GM21717 (cell line): ENCODE data around the gene SAMD4A.
"Not testable (repeated sequence)": the region's sequence is repeated elsewhere in the genome, so short reads cannot be mapped to it uniquely, and the experiment has no call there.

Experiments
- ATAC-seq: cut with Tn5 transposase; IDR thresholded peaks from one replicate; pipeline ENCODE4 v1.9.1; 2021; ENCODE audit warnings: mild to moderate bottlenecking, moderate library complexity; ENCODE audit not compliant: unreplicated experiment

Gene SAMD4A

GRCh38 chr14:54591866-54592265 is 24.9 kb downstream of the SAMD4A start:
- no peak for ATAC-seq

DNA sequence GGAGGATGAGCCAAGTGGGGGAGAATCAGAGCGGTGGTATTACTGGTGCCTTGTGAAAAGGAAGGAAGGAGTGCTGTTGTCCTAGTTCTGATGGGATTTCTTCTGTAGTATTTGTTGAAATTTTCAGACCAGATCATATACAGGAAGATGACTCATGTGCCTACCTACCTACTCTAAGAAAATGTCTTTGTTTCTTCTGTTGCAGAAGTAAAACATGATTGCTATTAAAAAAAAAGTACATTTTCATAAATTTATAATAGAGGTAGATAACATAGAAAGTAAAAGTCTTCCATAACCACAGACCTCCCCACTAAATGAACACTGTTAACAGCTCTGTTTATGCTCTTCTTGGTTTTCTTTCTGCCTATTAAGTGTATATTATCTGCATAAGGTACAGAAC is 26.9 kb downstream of the SAMD4A start:
- no peak for ATAC-seq

- no peak for ATAC-seq
Observed at GRCh38 chr14:54594537-54594936, 27.6 kb downstream of the SAMD4A start.

DNA sequence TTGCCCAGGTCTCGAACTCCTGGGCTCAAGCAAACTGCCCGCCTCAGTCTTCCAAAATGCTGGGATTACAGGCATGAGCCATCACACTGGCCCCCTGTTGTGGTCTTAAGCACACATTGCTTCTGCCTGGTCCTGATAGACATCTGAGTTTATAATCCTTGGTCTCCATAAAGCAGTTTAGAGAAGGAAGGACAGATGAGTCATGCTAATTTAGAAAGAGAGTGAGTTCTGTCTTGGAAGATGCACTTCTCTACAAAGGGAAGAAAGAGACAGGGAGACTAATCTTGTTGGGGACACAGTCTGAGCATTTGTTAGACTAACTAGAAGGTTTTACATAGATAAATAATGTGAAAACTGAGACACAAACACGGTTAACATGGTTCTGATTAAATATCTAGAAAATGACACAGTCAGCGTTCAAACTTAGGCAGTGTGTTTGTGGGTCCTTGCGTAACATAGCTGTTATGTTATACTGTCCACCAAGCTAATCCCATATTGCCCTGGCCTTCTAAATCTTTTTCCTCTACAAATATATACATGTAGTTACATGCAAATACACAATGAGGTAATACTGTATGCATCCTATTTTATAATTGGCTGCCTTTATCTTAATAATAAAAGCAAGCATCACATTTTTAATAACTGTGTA is 31.0 kb downstream of the SAMD4A start:
- ATAC-seq, result no peak

DNA sequence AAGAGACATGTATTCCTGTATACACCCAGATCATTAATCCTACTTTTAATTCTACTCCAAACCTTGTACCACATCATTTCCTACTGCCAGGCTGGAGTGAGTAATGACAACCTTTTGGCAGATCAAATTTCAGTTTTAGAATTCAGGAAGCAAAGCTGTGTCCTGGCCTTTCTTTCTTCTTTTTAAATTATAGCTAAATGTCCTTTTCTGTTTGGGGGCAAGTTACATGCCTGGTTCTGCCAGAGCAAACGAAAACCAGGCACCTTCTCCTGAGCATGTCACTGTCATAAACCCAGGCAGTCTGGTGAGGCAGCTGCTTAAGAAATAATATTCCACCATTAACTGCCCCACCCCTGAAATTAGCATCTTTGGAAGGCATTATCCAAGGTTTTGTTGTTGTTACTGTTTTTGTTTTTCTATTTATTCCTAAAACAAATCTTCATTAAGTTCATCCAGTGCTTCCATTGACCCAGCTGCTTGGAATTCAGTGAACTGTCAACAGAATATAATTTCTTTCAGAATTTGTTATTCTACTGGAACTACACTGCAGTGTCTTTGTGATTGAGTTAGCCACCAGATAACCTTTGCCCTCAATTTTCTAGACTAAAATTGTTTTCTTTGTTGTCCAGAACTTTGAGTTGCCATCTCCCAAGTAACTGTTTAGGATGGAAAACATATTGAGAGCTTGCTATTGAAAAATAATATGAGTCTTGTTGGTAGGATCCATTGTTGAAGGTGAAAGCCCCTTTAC is 33.2 kb downstream of the SAMD4A start:
- no peak for ATAC-seq

DNA sequence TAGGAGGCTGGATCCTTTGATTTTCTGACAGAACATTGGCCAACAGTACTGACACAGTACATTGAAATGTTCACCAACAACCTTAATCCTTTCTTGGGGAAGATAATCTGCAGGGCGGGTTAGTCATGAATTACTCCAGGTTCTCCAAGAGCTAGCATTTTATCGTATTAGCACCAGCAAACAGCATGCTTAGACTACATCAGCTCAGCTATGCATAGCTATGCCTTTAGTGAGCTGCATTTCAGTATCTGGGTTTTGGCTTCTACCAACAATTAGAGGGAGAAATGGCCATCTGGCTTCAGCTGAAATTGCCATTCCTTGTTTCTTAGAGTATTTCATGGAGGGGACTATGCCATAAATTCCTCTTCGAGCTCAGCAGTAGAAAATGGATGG is 33.8 kb downstream of the SAMD4A start:
- ATAC-seq, result no peak

GRCh38 chr14:54603362-54603761 is 36.4 kb downstream of the SAMD4A start:
- ATAC-seq, result no peak

DNA sequence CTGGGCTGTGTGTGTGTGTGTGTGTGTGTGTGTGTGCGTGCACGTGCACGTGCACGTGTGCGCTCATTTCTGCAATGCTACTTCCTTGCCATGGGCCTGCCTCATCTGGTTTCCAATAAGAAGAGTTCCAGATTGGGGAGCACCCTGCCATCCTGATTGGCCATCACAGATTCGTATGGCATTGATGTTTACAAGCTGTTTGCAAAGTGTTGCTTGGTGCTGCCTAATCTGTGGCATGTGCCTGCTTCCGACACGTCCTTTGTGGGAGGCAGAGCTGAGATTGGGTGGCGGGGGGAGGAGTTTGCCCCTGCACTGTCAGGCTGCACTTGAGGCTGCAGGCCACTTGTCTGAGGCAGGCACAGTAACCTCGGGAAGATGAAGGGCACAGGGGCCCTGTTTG is 39.2 kb downstream of the SAMD4A start:
- ATAC-seq, result no peak

- no peak for ATAC-seq
Observed at GRCh38 chr14:54606631-54607133, 39.8 kb downstream of the SAMD4A start.

DNA sequence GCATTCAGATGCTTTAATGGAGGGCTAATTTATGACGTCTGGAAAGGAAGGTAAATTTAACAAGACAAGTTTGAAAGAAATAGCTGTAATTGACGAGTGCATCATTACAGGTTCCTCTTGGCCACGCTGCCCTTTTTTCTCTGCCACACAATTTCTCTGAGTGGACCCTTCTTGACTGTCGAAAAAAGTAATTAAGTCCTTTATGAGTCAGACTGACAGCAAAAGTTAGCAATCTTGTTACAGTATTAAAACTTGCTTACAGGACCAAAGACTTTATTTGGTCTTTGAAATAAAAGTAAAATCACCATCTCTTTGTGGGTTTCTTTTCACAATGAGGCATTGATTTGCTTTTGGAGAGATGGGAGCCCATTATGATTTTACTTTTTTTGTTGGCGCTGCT is 42.6 kb downstream of the SAMD4A start:
- ATAC-seq, result no peak

DNA sequence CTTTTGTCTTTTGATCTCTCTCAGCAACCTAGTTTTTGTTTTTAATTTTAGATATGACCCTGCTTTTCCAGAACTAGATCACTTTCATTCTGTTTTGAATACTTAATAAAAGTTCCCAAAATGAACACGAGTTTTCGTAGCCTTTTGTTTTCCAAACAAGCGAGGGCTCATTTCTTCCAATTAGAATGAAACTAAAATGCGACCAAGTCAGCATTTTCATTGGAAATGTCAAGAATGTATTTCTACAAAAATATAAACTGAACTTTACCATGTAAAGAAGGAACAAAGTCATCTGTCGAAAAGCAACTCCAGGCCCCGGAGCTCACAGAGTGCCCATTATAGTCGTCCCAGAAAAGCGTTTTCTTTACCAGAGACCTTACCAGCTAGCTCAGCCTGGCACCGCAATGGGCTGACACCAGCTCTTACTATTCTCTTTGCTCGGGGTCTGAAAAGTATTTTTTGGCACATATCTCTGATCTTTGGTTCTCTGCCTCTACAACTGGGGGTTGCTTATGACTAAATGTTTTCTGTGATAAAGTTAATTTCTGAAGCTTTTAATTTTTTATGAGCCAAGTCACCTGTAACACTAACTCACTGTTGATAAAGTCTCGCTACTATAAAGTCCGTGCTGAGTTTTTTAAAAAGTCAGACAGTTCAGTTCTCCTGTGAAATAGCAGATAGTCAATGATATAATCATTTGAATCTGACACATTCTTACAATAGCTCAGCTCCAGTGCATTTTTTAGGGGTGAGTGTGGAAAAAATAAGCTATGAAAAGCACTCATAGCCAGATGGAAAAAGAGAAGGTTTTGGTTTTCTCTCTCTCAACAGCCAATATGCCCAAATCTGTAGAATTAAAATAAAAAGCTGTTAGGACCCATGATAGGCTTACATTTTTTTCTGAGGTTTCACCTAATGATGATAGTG is 43.4 kb downstream of the SAMD4A start:
- ATAC-seq, result no peak

DNA sequence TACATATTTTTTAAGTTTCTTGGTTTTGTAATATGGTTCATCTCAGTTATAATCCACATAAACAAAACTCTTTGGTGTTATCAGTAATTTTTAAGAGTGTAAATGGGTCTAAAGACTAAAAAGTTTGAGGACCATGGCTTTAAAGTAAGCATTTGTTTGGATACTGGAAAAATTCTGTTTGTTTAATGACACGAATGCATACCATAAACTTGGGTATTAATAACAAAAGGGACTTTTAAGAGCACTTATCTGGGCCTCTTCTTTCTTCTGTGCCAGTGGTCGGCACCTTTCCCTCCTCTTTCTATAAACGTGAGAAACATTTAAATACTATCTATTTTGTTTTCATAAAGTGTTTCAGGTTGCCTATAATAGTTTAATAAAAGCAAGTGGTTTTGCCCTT is 47.4 kb downstream of the SAMD4A start:
- no peak for ATAC-seq

- no peak for ATAC-seq
Observed at GRCh38 chr14:54617467-54617866, 50.5 kb downstream of the SAMD4A start.

- no peak for ATAC-seq
Observed at GRCh38 chr14:54621686-54622085, 54.8 kb downstream of the SAMD4A start.

GRCh38 chr14:54622192-54622958 is 55.4 kb downstream of the SAMD4A start:
- ATAC-seq, result peak; percentile 77

DNA sequence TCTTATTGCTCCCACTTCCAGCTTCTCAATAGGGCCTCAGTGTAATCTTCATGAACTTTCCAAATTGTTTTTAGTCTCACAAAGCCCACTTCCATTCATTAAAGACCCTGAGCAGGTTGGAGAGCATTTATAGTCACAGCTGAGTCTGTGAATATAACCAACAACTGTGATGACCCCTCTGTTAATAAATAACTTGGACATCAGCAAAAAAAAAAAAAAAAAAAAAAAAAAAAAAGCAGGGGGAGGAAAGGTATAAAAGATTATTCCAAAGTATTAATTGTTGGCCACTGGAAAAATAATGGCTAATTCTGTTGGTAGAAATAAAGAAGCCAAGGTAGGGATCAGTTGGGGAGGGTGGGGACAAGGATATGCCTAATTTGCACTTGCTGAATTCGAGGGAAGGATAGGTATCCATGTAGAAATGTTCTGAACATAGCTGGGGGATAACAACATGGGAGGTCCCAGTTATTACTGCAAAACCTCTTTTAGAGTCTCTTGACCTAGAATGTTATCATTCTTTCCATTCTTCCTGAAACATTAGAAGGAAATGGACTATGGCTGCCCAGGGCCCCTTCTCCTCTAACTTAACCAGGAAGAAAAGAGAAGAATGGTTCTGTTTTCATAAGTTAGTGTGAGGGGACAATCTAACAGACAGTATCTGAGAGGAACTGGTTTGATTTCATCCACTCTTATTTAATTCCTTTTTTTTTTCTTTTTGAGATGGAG is 56.5 kb downstream of the SAMD4A start:
- ATAC-seq, result no peak

DNA sequence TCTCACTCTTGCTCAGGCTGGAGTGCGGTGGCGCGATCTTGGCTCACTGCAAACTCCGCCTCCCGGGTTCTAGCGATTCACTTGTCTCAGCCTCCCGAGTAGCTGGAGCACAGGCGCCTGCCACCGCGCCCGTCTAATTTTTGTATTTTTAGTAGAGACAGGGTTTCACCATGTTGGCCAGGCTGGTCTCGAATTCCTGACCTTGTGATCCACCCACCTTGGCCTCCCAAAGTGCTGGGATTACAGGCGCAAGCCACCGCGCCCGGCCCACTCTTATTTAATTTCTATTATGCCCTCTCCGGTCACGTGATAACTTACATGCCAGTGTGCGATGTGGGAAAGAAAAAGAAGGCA is 57.1 kb downstream of the SAMD4A start:
- not testable (repeated sequence) for ATAC-seq

GRCh38 chr14:54625112-54625511 is 58.2 kb downstream of the SAMD4A start:
- no peak for ATAC-seq

DNA sequence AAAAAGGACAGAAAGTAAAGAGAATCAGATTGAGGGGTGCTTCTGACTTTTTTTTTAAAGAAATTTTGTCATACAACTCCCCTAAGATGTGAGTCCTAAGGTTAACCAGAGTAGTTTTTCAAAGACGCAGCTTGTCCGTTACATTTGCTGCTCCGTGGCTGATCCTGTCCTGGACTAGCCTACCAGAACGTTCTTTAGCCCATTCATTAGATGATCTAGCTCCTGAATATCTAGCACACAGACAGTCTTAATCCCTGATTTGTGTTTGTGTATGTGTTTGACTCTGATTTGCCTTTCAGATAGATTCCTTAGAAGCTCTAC is 60.3 kb downstream of the SAMD4A start:
- ATAC-seq, result no peak
